ENCODE data around the gene TMEM39A. TPM values are rescaled to one million over a fixed set of nuclear protein-coding genes. Genes with fewer than 3 reads are reported as not detected.

The TMEM39A gene
- total and polyA plus RNA-seq, 10 of the 15 experiments (the other 5 are each of a cell fraction or from before 2014, with no cell fraction given): 10.8 to 44.7 (median 33.2) TPM

GRCh38 chr3:119469418-119470189 is 6.2 kb upstream of the TMEM39A start (continued):
- TF ChIP-seq SMAD1 (IDR thresholded peaks at IDR 0.05; ENCODE audit: low read depth, partially characterized antibody) (no peak), SREBF1 (IDR thresholded peaks at IDR 0.05; ENCODE audit: low read length) (no peak), RBBP5 (conservative IDR thresholded peaks at IDR 0.05) (no peak), TARDBP (IDR thresholded peaks at IDR 0.05; ENCODE audit: borderline replicate concordance) (no peak), YBX1 (IDR thresholded peaks at IDR 0.05) (no peak), ZNF687 (IDR thresholded peaks at IDR 0.05) (no peak), NR2C1 (IDR thresholded peaks at IDR 0.05) (no peak), PAX5 (IDR thresholded peaks at IDR 0.05; ENCODE audit: borderline replicate concordance, low read depth, low read length) (no peak), BACH1 (IDR thresholded peaks at IDR 0.05; ENCODE audit: borderline replicate concordance) (peak; percentile 9; the same call in 1 of the 2 replicates), EZH2 (IDR thresholded peaks at IDR 0.05; ENCODE audit: borderline replicate concordance, control insufficient read depth, low read depth, low read length) (no peak), BCL3 (IDR thresholded peaks at IDR 0.05; ENCODE audit: borderline replicate concordance, insufficient read depth, low read depth, low read length, poor library complexity, severe bottlenecking) (no peak), WRNIP1 (IDR thresholded peaks at IDR 0.05; ENCODE audit: borderline replicate concordance, low read depth, low read length) (no peak), ZNF24 (IDR thresholded peaks at IDR 0.05) (no peak), EED (IDR thresholded peaks at IDR 0.05; ENCODE audit: low read depth) (no peak), IKZF1 (conservative IDR thresholded peaks at IDR 0.05) (no peak), BRCA1 (IDR thresholded peaks at IDR 0.05; ENCODE audit: low read depth, low read length) (no peak), SREBF2 (IDR thresholded peaks at IDR 0.05; ENCODE audit: low read length) (no peak), NFXL1 (IDR thresholded peaks at IDR 0.05; ENCODE audit: borderline replicate concordance) (no peak), TCF7 (IDR thresholded peaks at IDR 0.05; ENCODE audit: borderline replicate concordance) (0 out of 2 replicates have a peak, but pooled peaks have one; percentile 30), SMAD5 (IDR thresholded peaks at IDR 0.05; ENCODE audit: low read depth) (no peak), ELK1 (IDR thresholded peaks at IDR 0.05; ENCODE audit: low read depth, low read length) (no peak; the same call in 1 of the 2 replicates), NFYB (IDR thresholded peaks at IDR 0.05; ENCODE audit: insufficient read depth, low read depth, low read length) (no peak), FOXM1 (IDR thresholded peaks at IDR 0.05; ENCODE audit: low read depth, low read length) (peak; percentile 32; the same call in 1 of the 2 replicates), EP300 (IDR thresholded peaks at IDR 0.05; ENCODE audit: borderline replicate concordance in 1 of 2, control insufficient read depth in 1 of 2, low read depth in 2 of 2, low read length in 2 of 2) (0 out of 4 replicates have a peak, but pooled peaks of 1 of the 2 experiments have one; percentile 14), POLR2AphosphoS5 (IDR thresholded peaks at IDR 0.05; ENCODE audit: low read length) (no peak), ZNF622 (IDR thresholded peaks at IDR 0.05) (no peak)

All from GM12878 (cell line).